Measurements from ENCODE around the gene PRIM2.
"Not testable (repeated sequence)": the region's sequence is repeated elsewhere in the genome, so short reads cannot be mapped to it uniquely, and the experiment has no call there.

PRIM2 gene

GRCh38 chr6:57317060-57317943, at the start of gene PRIM2:
Gene PRIM2 (plus strand): TSS chr6:57317630. CDS start chr6:57318446, 816 bp downstream.
- DNase-seq: peak; percentile 88

- DNase-seq: no peak
Measured at GRCh38 chr6:57268294-57268640, 49.2 kb upstream of the PRIM2 start.

- DNase-seq: not testable (repeated sequence)
Measured at GRCh38 chr6:57274113-57274824, 43.2 kb upstream of the PRIM2 start.

- DNase-seq: no peak
Measured at GRCh38 chr6:57275384-57275783, 42.0 kb upstream of the PRIM2 start.

GRCh38 chr6:57276946-57277345, 40.5 kb upstream of the PRIM2 start:
- no peak for DNase-seq

GRCh38 chr6:57278570-57278969, 38.9 kb upstream of the PRIM2 start:
- DNase-seq: no peak

GRCh38 chr6:57279013-57279412, 38.4 kb upstream of the PRIM2 start:
- no peak for DNase-seq

- no peak for DNase-seq
Measured at GRCh38 chr6:57283106-57283505, 34.3 kb upstream of the PRIM2 start.

- no peak for DNase-seq
Measured at GRCh38 chr6:57283911-57284455, 33.4 kb upstream of the PRIM2 start.

- peak; percentile 61 for DNase-seq
Measured at GRCh38 chr6:57288136-57288535, 29.3 kb upstream of the PRIM2 start.

GRCh38 chr6:57293472-57293871, 24.0 kb upstream of the PRIM2 start:
- DNase-seq: not testable (repeated sequence)

- no peak for DNase-seq
Measured at GRCh38 chr6:57294862-57295445, 22.5 kb upstream of the PRIM2 start.

- no peak for DNase-seq
Measured at GRCh38 chr6:57297505-57297904, 19.9 kb upstream of the PRIM2 start.

- DNase-seq: no peak
Measured at GRCh38 chr6:57298741-57299140, 18.7 kb upstream of the PRIM2 start.

GRCh38 chr6:57301757-57302156, 15.7 kb upstream of the PRIM2 start:
- no peak for DNase-seq

GRCh38 chr6:57302477-57302876, 15.0 kb upstream of the PRIM2 start:
- no peak for DNase-seq

- DNase-seq: no peak
Measured at GRCh38 chr6:57303931-57304681, 13.3 kb upstream of the PRIM2 start.

GRCh38 chr6:57305107-57305506, 12.3 kb upstream of the PRIM2 start:
- DNase-seq: no peak

GRCh38 chr6:57305761-57306160, 11.7 kb upstream of the PRIM2 start:
- DNase-seq: no peak

GRCh38 chr6:57306273-57306672, 11.2 kb upstream of the PRIM2 start:
- DNase-seq: no peak

- DNase-seq: no peak
Measured at GRCh38 chr6:57307850-57308249, 9.6 kb upstream of the PRIM2 start.

- DNase-seq: not testable (repeated sequence)
Measured at GRCh38 chr6:57308755-57309154, 8.7 kb upstream of the PRIM2 start.

All from NCI-H146 (cell line).